ENCODE data around the gene MEF2D.

The MEF2D gene

DNA sequence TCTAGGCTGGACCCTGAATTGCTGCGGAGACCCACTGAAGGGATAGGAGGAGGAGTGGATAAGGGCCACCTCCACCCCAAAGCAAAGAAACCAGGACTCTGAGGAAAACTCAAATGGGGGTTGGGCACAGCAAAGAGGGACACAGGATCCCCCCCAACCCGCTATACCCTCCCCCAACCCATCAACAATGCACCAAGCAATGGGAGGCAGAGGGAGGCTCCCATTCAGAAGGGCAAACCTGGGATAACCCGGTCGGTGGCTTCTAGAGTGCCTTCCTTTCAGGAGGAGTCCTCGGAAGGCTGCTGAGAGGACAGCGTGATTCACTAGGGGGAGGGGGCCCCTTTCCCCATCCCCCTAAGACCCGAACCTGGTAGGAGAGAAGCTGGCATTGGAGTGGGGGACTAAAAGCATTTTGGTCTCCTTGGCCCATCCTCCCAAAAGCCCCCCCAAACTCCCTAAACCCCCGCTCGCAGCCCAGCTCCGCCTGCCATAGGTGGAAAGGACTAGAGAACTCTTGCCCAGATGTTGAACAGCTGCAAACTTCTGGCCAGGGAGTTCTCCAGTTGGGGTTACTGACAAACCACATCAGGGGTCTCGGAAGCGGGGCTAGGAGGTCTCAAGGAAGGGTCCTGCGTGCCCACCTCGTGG, 1.3 kb downstream of the MEF2D start:
- H3K36me3 Mint-ChIP-seq (ENCODE audit: low read depth), result peaks cover 10% of the 10 kb centered on the region
- H3K9me3 Mint-ChIP-seq, result no peaks in the 10 kb centered on the region
- H3K4me3 Mint-ChIP-seq, result peak overlapping the region; percentile 88
- no peaks in the 10 kb centered on the region for H3K27me3 Mint-ChIP-seq
- peaks cover 80% of the 10 kb centered on the region for H3K4me1 Mint-ChIP-seq (ENCODE audit: low read depth)
- peak overlapping the region; percentile 52 for H3K27ac Mint-ChIP-seq

DNA sequence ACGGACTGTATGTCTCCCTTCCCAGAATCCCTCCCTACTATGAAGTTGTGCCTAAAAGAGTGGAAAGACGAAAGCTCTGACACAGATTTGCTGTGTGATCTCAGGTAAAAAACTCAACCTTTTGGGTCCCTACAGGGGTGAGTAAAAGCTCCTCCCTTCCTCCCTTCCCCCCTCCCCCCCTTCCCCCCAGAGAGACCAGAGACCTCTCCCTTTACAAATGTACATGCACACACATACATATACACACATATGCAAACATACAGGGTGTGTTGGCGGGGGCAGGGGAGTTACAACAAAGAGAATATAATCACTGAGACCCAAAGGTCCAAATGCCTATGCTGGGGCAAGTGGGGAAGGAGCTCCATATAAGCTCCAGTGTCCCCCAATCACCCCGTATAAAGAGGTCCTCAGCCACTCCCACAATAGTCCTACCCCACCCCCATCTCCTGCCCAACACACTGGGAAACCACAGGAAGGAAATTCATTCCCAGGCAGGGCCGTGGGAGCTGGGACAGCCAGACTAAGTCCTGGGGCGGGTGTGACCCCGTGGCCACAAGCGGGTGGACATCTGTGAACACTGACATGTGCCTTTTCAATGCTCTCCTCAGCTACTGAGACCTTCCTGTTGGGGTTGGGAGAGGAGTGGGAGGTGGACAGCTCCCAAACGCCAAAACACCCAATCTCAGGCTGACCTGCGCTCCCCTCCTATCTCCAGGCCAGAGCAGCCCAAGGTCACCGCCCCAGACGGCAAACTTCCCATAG, 2.0 kb downstream of the MEF2D start:
- Mint-ChIP-seq H3K36me3 (ENCODE audit: low read depth) (peaks cover 10% of the 10 kb centered on the region), H3K9me3 (no peaks in the 10 kb centered on the region), H3K27me3 (no peaks in the 10 kb centered on the region), H3K27ac (peak overlapping the region; percentile 52), H3K4me3 (peak overlapping the region; percentile 88), H3K4me1 (ENCODE audit: low read depth) (peaks cover 80% of the 10 kb centered on the region)

DNA sequence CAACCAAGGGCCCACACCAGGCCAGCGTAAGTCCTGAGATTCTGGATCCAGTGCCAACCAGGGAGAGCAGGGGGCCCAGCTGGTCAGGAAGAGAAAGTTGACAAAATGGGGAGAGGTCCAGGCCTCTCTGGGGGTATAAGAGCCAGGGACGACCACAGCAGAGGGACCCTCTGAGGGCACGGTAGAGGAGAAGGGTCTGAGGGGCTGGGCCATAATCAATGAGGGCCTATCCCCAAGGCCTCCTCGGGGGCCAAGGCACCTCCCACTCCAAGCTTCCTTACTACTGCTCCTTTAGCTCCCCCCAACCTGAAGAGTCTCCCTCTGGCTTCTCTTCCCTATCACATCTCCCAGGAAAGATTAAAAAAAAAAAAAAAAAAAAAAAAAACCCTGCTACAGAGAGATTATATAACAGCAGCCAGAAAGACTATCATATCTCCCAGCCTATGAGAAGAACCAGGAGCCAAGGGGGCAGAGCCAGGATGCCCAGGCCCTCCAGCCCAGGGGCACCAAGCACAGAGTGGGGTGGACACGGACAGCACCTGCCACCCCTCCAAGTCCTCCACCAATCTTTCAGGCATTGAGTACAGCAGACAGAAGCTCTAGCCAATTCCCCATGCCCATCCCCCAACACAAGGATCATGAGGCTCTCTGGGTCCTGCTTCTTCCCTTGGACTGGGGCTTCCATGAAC, 2.7 kb downstream of the MEF2D start:
- no peaks in the 10 kb centered on the region for H3K9me3 Mint-ChIP-seq
- H3K36me3 Mint-ChIP-seq (ENCODE audit: low read depth), result peaks cover 10% of the 10 kb centered on the region
- H3K27me3 Mint-ChIP-seq, result no peaks in the 10 kb centered on the region
- H3K27ac Mint-ChIP-seq, result peak overlapping the region; percentile 28
- H3K4me1 Mint-ChIP-seq (ENCODE audit: low read depth), result peaks cover 80% of the 10 kb centered on the region
- H3K4me3 Mint-ChIP-seq, result peak overlapping the region; percentile 88

DNA sequence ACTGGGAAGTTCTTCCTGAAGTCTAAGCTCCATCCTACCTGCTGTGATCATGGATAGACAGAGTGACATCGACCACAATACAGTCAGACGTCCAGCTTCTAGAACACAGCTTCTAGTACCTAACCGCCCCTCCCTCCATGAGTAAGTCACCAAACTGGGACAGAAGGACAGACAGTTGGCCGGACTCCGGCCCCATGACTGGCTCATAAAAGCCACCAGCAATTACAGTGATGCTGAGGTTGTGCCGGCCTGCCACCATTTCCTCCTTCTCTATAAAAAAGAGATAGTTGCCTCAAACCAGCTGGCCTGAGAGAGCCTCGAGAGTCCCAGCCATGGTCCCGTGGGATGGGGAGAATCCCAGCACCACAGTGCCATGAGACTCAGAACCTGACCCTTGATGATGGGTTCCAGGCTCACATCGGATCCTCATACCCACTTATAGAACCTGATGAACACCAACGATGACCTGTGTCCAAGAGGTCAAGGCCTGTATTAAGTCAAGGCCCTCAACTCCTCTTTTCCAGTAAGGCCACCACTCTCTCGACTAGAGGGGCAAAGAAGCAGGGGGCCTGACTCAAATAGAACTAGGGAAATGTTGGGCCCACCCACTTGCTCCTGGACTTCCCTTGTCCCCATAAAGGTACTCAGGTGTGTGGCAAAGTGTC, 3.4 kb downstream of the MEF2D start:
- H3K27me3 Mint-ChIP-seq, result no peaks in the 10 kb centered on the region
- peaks cover 10% of the 10 kb centered on the region for H3K36me3 Mint-ChIP-seq (ENCODE audit: low read depth)
- H3K4me1 Mint-ChIP-seq (ENCODE audit: low read depth), result peaks cover 80% of the 10 kb centered on the region
- peak overlapping the region; percentile 88 for H3K4me3 Mint-ChIP-seq
- peak overlapping the region; percentile 67 for H3K27ac Mint-ChIP-seq
- no peaks in the 10 kb centered on the region for H3K9me3 Mint-ChIP-seq

DNA sequence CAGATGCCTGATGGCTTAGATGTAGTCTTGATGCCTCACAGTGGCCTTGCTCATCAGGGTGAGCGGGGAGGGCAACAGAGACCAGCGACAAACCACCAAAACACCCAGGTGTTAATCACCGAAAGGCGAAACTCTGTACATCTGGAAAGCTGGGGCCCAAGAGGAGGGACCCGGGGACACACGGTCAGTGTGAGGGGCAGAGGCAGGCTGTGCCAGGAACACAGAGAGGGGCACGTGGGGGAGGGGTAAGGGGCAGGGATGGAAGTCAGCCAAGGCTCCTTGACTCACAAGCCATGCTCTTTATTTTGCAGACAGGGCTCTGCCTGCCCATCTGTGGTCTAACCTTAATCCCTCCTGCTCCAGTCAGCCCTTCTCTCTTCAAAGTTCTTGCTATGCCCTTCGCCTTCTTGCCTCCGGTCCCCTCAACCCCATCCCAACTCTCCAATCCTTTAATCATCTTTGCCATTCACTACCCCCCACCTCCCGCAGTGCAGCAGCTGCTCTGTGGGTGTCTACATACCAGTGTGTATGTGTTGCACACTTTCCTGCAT, 4.3 kb downstream of the MEF2D start:
- H3K27me3 Mint-ChIP-seq, result no peaks in the 10 kb centered on the region
- peaks cover 15% of the 10 kb centered on the region for H3K36me3 Mint-ChIP-seq (ENCODE audit: low read depth)
- H3K4me1 Mint-ChIP-seq (ENCODE audit: low read depth), result peaks cover 80% of the 10 kb centered on the region
- H3K4me3 Mint-ChIP-seq, result peak overlapping the region; percentile 42
- H3K9me3 Mint-ChIP-seq, result no peaks in the 10 kb centered on the region
- peak overlapping the region; percentile 64 for H3K27ac Mint-ChIP-seq

DNA sequence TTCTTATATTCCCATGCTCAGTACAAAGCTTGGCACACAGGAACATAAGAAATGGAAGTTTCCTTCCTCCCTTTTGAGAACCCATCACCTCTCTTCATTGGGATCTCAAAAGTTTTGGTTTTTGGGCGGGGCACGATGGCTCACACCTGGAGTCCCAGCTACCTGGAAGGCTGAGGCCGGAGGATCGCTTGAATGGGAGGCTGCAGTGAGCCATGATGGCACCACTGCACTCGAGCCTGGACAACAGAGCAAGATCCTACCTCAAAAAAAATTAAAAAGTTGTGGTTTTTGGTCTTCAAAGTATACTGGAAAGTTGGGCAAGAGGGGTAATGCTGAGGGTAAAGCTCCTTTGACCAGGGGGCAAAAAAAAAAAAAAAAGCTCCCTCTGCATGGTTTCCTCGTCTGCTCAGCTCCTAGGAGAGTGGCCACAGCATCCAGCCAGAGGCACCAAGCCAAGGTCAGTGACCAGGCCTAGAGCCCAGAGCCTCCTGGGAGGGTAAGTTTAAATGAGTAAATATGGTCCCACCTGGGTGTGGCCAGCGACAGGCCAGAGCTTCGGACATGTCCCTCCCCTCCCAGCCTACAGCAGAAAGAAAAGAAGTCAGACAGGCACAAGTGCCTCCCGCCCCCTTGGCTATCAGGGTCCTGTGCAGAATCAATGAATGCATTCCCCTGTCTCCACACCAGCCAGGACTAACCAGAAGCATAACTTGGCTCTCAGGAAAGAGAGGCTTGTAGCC, 5.0 kb downstream of the MEF2D start:
- H3K9me3 Mint-ChIP-seq, result no peaks in the 10 kb centered on the region
- peak overlapping the region; percentile 66 for H3K27ac Mint-ChIP-seq
- peaks cover 15% of the 10 kb centered on the region for H3K36me3 Mint-ChIP-seq (ENCODE audit: low read depth)
- peak overlapping the region; percentile 42 for H3K4me3 Mint-ChIP-seq
- peaks cover 87% of the 10 kb centered on the region for H3K4me1 Mint-ChIP-seq (ENCODE audit: low read depth)
- H3K27me3 Mint-ChIP-seq, result no peaks in the 10 kb centered on the region

DNA sequence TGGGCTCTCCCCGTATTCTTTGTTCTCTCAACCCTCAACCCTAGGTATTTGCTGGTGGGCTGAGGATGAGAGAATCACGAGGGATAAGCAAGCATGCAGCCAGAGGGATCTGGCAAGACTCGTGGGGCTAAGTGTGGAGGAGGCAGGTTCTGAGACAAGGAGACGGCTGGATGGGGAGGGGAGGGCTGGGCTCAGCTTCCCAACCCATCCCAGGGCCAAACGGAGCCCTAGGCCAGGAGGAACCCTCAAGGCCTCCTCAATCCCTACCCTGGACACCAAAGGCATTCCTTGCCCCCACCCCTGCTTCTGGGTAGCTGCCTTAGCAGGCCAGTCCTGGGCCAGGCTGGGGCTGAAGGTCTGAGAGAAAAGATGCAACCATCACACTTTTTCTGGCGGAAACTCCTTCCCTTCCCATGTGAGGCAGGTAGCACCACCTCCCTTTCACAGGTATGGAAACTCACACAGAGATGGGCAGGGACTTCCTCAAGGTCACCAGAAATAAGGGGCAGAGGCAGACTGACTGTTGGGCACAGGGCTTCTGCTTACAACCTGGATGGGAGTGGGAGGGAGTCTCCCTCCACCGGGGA, 6.2 kb downstream of the MEF2D start:
- peaks cover 98% of the 10 kb centered on the region for H3K4me1 Mint-ChIP-seq (ENCODE audit: low read depth)
- no peaks in the 10 kb centered on the region for H3K27me3 Mint-ChIP-seq
- H3K27ac Mint-ChIP-seq, result peak overlapping the region; percentile 65
- H3K9me3 Mint-ChIP-seq, result no peaks in the 10 kb centered on the region
- H3K36me3 Mint-ChIP-seq (ENCODE audit: low read depth), result peaks cover 15% of the 10 kb centered on the region
- H3K4me3 Mint-ChIP-seq, result no peak overlapping the region

DNA sequence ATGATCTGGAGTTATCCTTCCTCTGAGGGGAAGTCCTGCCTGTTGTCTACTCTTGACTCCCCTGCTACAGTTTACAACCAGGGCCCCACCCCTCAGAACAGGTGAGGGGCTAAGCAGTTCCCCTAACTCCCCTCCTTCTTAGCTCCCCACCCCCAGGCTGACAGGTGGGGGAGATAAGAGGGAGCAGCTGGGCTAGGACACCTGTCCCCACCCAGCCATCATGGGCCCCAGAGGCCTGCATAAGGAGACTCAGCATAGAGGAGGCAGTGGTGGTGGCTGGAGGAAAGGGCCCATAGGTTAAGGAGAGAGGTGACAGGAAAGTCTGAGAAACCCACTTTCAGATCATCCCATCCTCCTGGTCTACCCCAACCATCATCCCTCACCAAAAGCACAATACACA, 6.8 kb downstream of the MEF2D start:
- H3K27me3 Mint-ChIP-seq, result no peaks in the 10 kb centered on the region
- peaks cover 15% of the 10 kb centered on the region for H3K36me3 Mint-ChIP-seq (ENCODE audit: low read depth)
- H3K9me3 Mint-ChIP-seq, result no peaks in the 10 kb centered on the region
- H3K4me3 Mint-ChIP-seq, result no peak overlapping the region
- H3K27ac Mint-ChIP-seq, result peak overlapping the region; percentile 65
- peaks cover 100% of the 10 kb centered on the region for H3K4me1 Mint-ChIP-seq (ENCODE audit: low read depth)

DNA sequence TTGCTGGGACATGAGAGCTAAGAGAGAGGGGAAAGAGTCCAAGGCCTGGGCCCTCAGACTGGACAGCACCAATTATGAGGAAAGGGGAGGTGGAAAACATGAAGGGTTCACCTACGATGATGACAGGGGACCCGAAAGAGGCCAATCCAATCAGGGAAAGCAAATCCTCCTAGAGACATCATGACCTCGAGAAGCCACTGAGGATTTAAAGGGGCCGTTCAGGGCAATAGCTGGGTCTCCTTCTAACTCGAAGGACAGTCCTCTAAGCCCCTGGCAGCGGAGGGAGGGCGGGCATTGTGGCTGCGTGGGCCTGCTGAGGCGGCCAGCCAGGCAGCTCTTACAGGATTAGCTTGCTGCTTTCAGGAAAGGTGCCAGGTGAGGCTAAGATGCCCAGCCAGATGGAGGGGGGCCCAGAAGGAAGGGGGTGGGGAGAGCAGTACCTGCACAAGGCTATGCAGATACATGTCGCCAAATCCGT, 7.4 kb downstream of the MEF2D start:
- Mint-ChIP-seq H3K9me3 (no peaks in the 10 kb centered on the region), H3K4me1 (ENCODE audit: low read depth) (peaks cover 100% of the 10 kb centered on the region), H3K36me3 (ENCODE audit: low read depth) (peaks cover 15% of the 10 kb centered on the region), H3K27ac (peak overlapping the region; percentile 82), H3K27me3 (no peaks in the 10 kb centered on the region), H3K4me3 (peak overlapping the region; percentile 72)

DNA sequence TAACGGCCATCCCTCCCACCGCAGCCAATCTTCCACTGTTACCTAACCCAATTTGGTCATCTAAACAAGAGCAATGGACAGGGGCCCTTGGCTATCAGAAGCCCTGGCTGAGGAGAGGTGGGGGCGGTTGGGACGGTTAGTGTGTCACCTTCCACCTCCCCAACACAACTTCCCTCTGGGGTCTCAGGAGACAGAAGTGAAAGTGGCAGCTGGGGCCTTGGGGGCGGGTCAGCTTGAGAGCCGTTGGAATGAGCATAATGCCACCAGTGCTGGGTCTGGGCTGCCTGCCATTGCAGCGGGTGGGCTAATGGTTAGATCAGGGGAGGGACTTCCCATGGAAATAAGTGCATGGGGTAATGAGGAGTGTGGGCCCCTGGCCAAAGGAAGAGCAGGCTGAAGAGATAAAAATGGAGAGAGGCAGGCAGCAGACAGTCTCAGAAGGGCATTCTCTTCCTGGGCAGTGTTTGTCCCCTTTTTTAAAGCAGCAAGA, 7.9 kb downstream of the MEF2D start:
- H3K27ac Mint-ChIP-seq, result peak overlapping the region; percentile 82
- H3K9me3 Mint-ChIP-seq, result no peaks in the 10 kb centered on the region
- H3K27me3 Mint-ChIP-seq, result no peaks in the 10 kb centered on the region
- peaks cover 15% of the 10 kb centered on the region for H3K36me3 Mint-ChIP-seq (ENCODE audit: low read depth)
- H3K4me1 Mint-ChIP-seq (ENCODE audit: low read depth), result peaks cover 100% of the 10 kb centered on the region
- H3K4me3 Mint-ChIP-seq, result peak overlapping the region; percentile 72

DNA sequence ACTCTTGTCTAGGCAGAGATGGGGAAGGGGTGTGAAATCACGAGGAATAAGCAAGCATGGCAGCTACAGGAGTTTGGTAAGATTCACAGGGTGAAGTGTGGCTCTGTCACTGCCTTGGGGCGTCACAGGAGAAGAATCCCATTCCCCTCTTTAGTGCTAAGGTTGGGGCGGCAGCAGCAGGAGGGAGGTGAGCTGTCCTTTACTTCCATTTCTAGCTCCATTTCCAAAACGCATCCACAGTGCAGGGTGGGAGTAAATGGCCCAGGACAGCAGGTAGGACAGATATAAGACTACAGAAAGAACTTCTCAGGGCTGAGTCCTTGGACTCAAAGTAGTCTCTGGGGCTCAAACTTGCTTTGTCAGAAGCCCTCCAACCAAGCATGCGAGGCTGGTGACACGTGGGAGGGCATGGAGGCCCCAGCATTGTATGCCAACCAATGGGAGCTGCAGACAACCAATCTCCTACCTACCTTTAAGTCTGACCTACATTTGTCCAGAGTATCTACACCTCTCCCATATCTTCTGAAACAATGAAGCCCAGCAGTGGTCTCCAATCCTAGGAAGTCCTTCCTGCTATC, 8.5 kb downstream of the MEF2D start:
- peak overlapping the region; percentile 72 for H3K4me3 Mint-ChIP-seq
- no peaks in the 10 kb centered on the region for H3K27me3 Mint-ChIP-seq
- H3K4me1 Mint-ChIP-seq (ENCODE audit: low read depth), result peaks cover 100% of the 10 kb centered on the region

DNA sequence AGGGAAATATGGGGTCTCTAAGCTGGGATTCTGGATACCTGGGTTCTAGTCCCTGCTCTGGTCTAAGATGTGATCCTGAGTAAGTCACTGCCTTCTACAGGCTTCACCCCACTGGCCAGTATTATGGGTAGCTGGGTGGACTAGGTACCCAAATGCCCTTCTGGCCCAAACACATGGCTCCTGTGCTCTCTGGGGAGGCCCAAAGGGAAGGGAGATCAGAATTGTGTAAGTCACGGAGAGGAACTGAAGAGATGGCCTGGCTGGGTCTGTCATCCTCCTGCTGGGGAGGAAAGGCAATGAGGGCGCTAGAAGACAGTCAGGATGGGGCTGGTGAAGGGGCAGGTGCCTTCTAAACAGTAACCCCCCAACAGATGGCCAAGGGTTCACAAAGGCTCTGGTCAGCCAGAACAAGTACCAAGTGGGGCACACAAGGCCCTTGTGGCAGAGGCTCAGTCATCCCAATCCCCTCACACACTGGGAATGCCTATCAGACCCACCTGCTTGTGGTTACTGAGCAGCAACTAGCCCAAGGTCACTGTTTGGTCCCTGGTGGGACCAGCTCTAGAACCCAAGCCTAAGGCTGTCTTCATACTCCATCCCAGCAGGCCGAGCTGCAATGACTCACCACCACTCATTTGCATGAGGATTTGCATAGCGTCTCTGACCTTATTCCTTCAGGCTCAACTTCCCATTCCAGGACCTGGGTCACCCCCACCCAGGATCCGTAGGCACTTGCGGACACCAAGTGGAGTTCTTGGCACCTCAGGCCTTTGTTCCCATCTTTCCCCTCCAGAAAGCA, 9.2 kb downstream of the MEF2D start:
- H3K27me3 Mint-ChIP-seq, result no peaks in the 10 kb centered on the region
- H3K27ac Mint-ChIP-seq, result peak overlapping the region; percentile 87
- H3K4me1 Mint-ChIP-seq (ENCODE audit: low read depth), result peaks cover 100% of the 10 kb centered on the region
- no peaks in the 10 kb centered on the region for H3K9me3 Mint-ChIP-seq
- H3K36me3 Mint-ChIP-seq (ENCODE audit: low read depth), result peaks cover 18% of the 10 kb centered on the region
- H3K4me3 Mint-ChIP-seq, result peak overlapping the region; percentile 72

More for the DNA sequence above, 8.5 kb downstream of the MEF2D start:
- H3K9me3 Mint-ChIP-seq, result no peaks in the 10 kb centered on the region
- H3K27ac Mint-ChIP-seq, result peak overlapping the region; percentile 82
- H3K36me3 Mint-ChIP-seq (ENCODE audit: low read depth), result peaks cover 15% of the 10 kb centered on the region
